HG02970 (cell line): Measurements from ENCODE around the gene TNFRSF25.

Source experiments
- ATAC-seq: cut with Tn5 transposase; IDR thresholded peaks from one replicate; pipeline ENCODE4 v1.9.1; 2021; ENCODE audit warnings: mild to moderate bottlenecking, moderate library complexity, moderate number of reproducible peaks; ENCODE audit not compliant: unreplicated experiment, low FRiP score

TNFRSF25 gene

DNA sequence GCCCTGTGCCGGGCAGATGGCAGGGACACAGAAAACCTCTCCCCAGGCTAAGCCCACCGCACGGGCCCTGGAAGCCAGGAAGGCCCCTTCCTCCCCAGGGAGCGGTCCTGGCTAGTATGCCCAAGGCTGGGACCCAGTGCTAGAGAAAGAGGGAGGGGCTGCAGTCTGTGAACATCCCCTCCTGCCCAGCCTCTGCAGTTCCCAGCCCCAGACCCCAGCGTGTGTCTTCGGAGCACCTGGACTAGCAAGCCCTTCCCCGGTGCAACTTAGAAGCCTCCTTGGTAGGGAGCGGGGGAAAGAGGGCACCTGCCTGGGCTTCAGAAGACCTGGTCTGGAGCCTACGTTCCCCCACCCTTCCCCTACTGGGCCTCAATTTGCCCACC, 23.4 kb upstream of the TNFRSF25 start:
- ATAC-seq, result no peak

DNA sequence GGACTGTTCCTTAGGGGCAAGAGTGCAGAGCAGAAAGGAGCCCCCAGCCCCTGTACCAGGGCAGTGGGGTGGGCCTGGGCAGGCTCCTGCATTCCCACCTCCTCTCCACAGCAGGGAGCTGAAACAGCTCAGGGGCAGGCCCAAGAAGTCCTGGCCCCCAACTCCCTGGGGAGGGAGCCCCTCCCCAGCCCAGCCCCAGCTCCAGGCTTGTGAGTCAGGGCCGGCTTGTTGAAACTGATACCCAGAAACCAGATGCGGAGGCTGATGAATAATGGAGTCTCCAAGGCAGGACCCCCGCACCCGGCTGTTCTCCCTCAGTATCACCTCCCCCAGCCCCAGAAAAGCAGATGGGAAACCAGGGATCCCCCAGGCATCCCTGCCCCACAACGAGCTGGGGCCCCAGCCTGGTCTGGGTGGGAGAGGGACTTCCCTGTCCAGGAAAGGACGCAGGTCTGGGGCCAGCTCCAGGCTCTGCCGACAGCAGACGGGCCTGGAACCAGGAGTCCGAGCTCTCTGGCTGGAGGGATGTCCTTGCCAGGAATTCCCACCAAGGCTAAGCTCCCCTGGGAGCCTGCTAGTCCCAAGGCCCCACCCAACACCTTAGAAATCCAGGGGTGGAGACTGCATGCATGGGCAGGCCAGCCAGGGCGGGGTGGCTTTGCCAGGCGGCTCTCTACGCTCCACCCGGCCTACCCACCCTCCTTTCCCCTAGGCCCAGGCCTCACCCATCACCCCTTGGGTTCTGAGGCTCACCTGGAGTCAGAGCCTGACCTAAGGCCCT, 22.8 kb upstream of the TNFRSF25 start:
- no peak for ATAC-seq

DNA sequence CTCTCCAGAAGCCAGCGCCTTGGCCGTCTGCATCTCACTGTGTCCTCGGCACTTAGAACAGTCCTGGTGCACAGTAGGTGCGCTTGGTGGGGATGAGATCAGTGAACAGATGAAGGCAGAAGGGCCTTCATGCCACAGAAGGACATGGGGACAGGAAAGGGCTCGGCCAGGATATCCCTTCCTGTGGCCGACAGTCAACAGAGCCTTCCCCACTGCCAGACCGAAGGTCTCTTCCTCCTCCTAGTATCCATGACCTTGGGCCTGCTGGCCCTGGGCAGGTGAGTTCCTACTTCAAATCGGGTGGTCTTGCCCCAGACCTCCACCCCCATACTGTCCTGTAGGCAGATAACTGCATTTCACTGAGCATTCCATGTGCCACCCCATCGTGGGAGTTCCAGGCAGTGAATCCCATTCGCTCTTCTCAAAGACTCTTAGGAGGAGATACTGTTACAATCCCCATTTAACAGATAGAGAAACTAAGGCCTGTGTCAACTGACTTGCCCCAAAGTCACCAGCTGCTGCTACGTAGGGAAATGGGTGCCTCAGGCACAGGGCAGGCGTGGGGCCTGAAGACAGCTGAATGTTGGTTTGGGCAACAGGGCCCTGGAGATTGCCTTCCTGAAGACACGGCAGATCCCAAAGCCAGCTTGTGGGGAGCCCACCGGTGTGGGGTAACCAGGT, 22.0 kb upstream of the TNFRSF25 start:
- ATAC-seq, result no peak

DNA sequence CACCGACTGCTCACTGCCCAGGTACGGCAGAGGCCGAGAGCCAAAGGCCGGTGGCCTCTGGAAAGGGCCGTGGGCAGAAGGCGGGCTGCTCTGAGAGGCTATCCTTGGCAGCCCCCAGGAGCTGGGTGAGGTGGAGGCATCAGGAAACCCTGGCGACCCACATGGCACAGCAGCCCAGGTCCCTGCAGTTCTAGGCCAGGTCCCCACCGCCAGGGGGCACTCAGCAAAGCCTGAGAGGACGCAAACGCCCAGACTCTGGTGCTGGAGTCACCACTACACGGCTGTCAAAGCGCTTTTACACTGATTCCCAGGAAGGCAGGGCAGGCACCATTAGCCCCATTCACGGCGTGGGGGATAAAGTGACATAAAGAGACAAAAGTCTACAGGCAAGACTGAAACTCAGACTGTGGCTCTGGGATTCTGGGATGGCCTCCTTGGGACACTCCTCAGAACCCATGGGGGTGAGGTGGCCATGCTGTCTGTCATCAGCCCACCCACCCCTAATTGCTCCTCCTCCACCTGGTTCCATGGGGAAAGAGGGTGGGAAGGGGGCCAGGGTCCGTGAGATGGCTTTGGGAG, 20.5 kb upstream of the TNFRSF25 start:
- ATAC-seq, result no peak

DNA sequence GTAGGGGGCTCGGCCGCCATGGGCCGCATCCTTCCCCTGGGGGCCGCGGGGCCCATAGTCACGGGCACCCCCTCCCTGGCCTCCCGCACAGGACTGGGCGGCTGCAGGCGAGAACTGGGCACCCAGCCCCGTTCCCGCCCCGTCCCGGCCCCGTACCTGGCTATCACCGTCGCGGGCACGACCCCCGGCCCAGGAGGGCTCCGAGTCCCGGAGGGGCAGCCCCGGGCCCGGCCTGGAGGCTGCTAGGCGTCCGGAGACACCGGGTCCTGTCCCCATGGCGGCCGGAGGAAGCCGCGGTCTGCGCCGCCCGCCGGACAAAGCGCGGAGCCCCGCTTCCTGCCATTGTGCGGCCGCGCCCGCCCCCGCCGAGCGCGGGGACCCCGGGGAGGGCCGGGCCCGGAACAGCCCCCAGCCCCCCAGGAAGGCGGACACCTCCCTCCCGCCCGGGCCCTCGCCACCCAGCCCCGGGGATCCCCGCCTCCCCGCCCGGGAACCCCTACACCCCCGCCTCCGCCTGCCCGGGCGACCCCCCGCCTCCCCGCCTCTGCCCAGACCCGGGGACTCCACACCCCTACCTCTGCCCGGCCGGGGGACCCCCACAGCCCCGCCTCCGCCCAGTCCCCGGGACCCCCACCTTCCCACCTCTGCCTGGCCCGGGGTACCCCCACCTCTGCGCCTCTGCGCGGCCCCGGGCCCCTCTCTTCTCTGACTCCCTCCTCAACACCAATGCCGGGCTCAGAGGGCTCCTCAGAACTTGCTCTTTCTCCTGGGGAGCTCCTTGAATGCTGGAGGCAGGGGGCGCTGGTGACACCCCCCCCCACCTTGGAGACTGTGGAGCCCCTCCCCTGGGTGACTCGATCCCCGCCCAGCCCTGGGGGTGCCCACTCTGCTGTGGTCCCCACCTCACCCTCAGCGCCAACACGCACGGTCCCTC, 19.5 kb upstream of the TNFRSF25 start:
- no peak for ATAC-seq

DNA sequence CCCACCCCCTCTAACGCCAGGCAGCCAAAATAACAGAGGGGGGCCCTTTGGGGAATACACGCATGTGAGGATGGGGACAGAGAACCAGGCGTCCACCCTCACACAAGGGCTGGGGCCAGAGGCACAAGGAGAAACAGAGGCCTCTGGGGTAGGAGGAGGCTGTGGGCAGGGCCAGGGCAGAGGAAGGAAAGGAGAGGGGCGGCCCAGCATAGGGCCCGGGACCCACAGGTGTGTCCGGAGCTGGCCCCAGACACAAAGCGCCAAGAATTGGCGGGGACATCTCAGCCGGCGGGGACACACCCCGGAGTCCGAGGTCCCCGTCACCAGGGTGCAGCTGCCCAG, 18.8 kb upstream of the TNFRSF25 start:
- no peak for ATAC-seq

DNA sequence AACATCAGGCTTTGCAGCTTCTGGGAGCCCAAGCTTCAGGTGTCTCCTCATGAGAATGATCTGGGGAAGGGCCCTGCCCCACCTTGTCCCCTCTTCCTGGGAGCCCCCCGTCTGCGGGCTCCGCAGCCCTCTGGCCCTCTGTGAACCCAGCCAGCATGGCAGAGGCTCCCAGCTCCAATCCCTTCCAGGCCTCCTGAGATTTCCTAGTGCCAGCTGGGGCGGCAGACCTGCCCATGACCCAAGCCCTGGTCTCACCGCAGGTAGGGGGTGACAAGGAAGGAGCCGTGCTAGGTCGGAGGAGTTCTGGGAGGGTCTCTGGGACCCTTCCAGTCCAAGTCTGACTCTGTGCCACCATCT, 17.8 kb upstream of the TNFRSF25 start:
- no peak for ATAC-seq

DNA sequence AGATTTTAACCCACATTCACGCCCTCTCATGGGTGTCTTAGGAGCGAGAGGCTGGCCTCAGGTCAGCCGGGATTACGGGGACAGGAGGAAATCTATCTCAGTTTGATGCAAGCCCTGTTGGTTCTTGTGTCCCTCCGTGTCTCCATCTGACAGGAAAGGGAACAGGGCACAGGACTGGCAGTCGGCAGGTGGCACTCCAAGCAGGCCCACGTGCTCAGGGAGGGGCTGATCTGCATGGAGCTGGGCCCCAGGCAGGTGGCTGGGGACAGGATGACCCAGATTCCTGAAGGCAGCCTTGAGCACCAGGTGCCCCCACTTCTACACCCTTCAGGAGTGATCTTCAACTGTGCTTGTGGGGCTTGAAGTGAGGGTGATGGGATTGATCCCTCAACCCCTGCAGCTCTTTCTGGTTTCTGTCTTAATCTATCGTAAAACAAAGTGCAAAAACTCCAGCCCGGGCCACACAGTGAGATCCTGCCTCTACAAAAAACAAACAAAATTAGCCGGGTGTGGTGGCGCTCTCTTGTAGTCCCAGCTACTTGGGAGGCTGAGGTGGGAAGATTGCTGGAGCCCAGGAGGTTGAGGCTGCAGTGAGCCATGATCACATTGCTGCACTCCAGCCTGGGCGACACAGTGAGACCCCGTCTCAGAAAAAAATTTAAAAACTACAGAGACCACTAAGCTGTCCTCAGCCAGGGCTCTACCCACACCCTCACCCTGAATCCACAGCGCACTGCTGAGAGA, 17.2 kb upstream of the TNFRSF25 start:
- no peak for ATAC-seq

DNA sequence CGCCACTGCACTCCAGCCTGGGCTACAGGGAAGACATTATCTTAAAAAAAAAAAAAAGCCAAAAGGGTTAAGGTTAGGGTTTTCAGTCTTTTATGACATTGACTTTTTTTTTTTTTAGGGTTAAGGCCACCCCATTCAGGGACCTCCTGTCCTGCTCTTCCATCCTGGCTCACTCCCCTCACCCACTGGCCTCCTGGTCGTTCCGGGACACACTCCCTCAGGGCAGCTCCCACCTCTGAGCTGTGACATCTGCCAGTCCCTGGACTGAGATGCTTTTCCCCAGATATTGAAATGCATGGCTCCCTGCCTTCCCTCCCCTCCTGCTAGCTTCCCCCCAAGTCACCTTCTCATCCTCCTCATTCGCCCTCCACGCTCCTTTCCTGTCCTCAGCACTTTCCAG, 15.8 kb upstream of the TNFRSF25 start:
- no peak for ATAC-seq

DNA sequence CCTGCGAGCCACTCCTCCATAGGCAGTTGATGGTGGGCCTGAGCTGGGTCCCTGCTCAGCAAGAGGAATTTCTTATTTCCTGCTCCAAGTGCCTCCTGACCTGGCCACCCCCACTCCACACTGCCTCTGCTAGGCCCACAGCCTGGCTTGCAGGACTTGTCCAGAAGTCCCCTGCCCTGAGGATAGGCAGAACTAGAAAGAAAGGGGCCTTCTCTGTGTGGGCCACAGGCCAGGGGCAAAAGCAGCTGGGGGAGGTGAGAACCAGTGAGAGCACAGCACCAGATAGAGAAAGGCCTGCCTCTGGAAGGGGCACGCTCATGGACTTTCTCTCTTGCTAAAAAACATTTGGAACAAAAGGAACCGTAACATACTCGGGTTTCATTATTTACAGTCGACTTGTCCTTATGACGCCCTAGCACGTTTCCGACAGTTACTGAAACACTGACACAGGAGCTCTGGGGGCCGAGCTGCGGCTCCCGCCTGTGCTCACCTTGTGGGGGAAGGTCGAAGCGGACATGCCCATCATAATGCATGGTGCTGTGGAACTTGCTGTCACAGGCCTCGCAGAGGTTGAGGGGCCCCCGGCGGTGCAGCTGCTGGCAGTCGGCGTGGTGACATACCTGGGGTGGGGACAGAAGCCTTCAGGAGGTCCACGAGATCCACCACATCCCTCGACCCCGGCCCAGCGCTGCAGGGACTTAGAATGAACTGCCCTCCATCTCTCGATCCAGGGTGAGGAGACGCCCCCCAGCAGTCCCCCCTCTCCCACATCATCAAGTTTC, 11.3 kb upstream of the TNFRSF25 start:
- no peak for ATAC-seq

DNA sequence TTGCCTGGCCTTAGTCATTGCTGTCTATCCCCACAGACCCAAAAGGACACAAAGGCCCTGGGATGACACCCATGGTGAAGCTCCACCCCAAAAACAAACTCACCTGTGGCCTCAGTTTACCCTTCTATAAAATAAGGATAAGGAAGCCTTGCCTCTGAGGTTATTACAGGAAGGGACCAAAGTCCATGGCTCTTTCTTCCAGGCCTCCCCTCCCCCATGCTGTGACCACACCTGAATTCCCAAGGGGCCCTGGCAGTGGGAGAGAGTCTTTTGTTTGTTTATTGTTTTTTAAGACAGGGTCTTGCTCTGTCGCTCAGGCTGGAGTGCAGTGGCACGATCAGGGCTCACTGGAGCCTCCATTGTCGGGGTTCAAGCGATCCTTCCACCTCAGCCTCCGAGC, 10.5 kb upstream of the TNFRSF25 start:
- ATAC-seq, result no peak

DNA sequence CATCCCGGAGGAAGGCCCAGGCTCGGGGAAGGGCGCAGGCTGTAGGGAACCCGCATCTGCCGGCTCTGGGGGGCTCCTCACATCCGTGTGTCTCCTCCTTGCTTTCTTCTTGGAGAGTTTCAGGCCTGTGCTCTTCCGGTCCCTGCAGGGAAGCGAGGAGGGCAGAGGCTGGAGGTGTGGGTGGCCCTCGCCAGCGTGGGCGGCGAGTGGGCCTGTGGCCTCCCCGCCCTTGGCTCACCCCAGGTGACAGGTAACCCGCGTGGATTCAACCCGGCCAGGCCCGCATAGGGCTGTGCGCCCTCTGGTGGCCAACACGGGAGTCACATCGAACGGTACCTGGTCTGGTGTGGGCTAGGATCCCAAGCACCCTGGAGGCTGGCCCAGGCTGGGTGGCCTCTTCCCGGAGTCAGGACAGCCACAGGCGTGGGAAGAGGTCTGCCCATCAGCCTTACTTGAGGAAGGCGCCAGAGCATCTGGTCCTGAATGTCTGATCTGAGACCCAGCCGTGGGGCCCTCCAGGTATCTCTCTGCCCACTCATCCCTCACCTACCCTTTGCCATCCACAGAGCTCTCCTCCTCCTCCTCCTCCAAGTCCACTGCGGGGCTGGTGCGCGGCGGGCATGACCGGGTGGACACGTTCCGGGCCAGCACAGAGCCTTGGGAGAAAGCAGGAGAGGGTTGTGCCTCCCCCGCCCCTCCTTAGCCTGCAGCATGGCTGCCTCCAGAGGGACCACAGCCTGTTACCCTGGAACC, 9.6 kb upstream of the TNFRSF25 start:
- ATAC-seq, result no peak

DNA sequence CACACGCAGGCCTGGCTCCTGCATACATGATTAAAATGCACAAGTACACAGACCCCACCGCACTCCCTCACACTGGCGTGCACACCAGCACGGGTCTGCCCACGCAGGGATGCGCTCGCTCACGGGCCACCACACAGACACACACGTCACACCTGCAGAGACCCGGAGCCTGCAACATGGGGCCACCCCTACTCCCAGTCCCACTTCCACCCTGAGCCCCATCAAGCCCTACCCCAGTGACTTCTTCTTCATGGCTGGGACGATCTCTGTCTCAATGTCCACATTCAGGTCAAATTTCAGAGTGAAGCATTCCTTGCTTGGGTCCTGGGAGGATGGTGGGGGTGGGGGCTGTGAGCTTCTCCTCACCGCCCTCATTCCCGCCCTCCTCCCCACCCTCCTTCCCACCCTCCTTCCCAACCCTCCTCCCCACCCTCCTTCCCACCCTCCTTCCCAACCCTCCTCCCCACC, 8.9 kb upstream of the TNFRSF25 start:
- ATAC-seq, result no peak

DNA sequence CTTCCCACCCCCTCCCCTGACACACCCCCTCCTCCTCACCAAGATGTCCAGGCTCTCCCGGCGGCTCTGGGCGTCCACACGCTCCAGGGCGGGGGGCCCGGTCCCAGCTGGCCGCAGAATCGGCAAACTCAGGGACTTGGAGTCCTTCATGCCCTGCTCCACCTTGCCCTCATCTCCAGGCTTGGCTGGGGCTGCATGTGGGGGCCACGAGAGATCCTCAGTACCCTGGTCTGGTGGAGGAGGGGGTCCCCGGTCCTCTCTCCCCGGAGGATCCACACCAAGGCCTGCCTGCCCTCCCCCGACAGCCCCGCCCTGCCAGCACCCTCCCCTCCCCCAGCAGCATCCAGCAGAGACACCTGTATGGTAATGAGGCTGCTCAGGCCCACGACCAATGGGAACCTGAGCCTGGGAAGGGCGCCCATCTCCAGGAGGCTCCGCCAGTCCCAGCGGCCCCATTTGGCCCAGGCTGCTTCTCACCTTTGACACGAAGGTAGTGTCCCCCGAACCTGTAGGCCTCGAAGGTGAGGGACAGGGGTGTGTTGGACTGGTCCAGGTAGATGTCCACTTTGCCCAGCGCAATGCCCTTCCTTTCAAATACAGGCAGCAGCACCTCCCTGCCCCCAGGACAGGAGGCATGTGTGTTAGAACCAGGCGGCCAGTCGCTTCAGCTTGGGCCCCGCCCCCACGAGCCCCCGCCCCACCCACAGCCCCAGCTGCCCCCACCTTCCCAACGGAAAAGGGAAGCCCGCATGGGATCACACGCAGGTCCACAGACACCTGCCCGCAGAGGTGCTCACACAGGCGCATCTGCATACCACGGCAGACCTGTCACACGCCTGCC, 8.2 kb upstream of the TNFRSF25 start:
- no peak for ATAC-seq

DNA sequence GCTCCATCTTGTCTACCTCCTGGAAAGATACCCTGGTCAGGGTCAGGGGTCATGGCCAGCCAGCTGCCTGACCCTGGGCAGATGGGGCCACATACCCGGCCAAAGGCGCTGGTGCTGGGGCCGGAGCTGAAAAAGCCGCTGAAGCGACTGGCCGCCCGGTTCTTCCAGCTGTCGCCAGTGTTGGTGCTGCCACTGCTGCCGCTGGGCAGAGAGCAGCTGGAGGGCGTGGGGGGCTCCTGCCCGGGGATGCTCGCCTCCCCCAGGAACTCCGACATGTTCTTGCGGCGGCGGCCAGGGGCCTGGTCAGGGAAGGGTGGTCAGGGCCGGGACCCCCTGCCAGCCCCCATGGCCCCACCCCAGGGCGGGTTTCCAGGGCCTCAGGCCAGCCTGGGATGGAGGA, 7.2 kb upstream of the TNFRSF25 start:
- ATAC-seq, result no peak

DNA sequence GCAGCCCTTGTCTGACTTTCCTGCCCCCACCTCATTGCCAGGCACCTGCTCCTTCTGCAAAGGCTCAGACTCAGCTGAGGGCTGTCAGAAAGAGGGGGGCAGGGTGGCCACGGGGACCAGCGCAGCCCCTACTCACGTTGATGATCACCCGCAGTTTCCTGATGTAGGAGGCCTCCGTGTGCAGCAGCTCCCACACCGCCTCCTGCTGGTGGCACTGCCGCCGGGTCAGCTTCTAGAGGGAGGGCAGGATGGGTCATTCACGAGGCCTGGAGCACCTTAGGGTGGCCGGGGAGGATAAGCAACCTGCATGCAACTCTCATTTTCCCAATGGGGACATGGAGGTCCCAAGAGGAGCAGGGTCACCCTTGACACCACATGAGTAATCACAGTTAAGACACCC, 6.4 kb upstream of the TNFRSF25 start:
- no peak for ATAC-seq

DNA sequence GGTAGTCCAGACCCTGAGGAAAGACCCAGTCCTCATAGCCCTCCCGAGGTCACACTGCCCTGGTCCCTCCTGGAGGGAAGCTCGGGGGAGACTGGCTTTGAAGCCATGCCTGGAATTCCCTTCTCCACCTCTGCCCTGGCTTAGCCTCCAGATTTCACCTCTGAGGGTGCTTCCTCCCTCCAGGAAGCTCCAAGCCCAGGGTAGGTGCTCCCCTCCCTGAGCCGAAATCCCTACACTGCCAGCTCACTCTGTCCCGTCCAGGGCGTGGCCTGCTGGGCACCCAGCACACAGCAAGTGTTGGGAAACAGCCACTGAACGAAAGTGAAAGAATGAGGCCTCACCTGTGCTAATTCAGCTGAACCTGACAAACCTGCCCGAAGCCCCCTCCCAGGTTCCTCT, 6.0 kb upstream of the TNFRSF25 start:
- no peak for ATAC-seq
